ENCODE results near the gene CBX7.
A peak's percentile ranks its signal among the peaks of the same experiment; 100 is the strongest.

Gene CBX7

GRCh38 chr22:39146256-39147101 is 6.0 kb downstream of the CBX7 start:
- Mint-ChIP-seq H3K4me1 (ENCODE audit: low read depth) (peaks cover 27% of the 10 kb centered on the region), H3K36me3 (ENCODE audit: low read depth) (peaks cover 2% of the 10 kb centered on the region), H3K4me3 (peak overlapping the region; percentile 75), H3K27me3 (ENCODE audit: low read depth) (no peaks in the 10 kb centered on the region), H3K9me3 (no peaks in the 10 kb centered on the region), H3K27ac (peak overlapping the region; percentile 83)
- DNase-seq (ENCODE audit: low spot score) = no peak

DNA sequence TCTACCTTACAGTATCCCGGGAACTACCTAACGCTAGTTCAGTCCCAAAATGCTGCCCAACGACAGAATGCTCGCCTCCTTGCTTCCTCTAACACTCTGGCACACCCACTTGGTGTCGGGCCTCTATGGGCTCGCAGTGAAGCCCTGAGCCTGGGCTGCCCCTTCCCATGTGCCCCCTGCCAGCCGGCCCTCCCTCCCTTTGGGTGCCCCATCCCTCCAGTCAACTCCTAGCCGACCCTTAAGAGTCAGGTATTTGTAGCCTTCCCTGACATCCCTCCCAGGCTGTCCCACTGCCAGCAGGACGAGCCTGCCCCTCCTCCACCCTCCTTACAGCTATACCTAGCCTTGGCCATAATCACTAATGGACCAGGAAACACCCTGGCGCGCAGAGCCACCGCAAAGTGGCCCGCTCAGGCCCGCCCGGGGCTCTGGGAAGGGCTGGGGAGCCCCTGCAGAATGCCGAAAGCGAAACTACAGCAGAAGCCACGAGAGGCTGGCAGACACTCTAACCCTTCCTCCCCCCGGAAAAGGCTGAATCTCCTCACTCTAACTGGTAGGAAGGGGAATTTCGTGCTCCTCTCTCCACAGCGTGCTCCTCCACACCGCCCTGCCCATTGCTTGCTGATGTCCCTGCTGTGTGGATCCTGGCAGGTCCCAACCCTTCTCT is 8.2 kb downstream of the CBX7 start:
- peak overlapping the region; percentile 94 for H3K27ac Mint-ChIP-seq
- no peaks in the 10 kb centered on the region for H3K9me3 Mint-ChIP-seq
- peak; percentile 58 for DNase-seq (ENCODE audit: low spot score)
- H3K27me3 Mint-ChIP-seq (ENCODE audit: low read depth) = no peaks in the 10 kb centered on the region
- peaks cover 2% of the 10 kb centered on the region for H3K36me3 Mint-ChIP-seq (ENCODE audit: low read depth)
- peak overlapping the region; percentile 92 for H3K4me3 Mint-ChIP-seq
- H3K4me1 Mint-ChIP-seq (ENCODE audit: low read depth) = peaks cover 20% of the 10 kb centered on the region

DNA sequence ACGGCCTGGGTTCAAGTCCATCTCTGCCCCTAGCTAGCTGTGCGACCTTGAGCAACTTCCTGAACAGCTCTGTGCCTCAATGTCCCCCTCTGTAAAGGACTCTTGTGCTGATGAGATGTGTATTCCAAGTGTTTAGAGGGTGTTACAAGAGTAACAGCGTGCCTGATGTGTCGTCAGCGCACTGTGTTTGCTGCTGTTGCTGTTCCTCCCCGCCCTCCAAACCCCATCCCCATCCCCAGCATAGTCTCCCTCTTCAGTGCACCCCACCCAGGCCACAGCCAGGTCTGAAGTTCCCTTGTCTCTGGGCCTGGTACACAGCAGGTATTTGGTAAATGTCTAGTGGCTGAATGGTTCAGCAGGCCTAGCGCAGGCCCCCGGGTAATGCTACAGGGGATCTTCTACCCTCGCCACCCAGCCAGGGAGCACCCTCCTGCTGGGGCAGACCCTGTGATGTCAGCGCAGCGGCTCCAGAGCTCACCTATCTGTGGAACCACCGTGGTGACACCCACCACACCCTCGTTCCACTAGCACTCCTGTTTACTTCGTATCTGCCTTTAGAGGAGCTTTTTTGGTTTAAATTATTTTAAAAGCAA is 10.3 kb downstream of the CBX7 start:
- Mint-ChIP-seq H3K4me3 (no peak overlapping the region), H3K27ac (no peak overlapping the region), H3K9me3 (no peaks in the 10 kb centered on the region), H3K36me3 (ENCODE audit: low read depth) (peaks cover 2% of the 10 kb centered on the region), H3K27me3 (ENCODE audit: low read depth) (no peaks in the 10 kb centered on the region), H3K4me1 (ENCODE audit: low read depth) (peaks cover 20% of the 10 kb centered on the region)
- no peak for DNase-seq (ENCODE audit: low spot score)

- Mint-ChIP-seq H3K36me3 (ENCODE audit: low read depth) (no peaks in the 10 kb centered on the region), H3K4me3 (no peak overlapping the region)
Observed at GRCh38 chr22:39139933-39140332, 12.5 kb downstream of the CBX7 start.

DNA sequence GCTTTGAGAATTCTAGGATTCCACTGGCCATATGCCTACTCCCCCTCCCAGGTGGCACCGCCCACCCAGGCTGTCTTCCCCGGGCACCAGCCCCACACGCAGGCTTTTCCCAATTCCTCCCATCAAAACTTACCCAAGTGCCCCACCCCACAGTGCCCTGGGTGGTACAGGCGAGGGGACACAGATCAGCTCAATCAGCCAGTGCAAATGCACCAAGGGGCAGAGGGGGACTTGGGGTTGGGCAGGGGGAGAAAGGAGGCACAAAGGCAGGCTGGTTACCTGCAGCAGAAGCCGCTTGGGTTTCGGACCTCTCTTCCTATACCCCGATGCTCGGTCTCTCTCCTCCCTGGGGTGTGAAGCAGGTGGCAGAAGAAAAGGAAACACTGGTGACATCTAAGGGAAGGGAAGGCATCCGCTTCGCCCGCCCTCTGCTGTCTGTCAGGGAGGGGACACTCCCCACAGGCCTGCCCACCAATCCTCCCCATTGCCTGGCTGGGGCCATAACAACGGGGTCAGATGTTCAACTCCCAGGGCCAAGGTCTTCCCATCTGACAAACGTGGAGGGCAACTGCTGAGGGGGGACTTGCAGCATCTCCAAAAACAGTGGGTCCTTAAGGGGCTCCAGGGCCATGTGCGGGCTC is 14.0 kb downstream of the CBX7 start:
- H3K27ac Mint-ChIP-seq = no peak overlapping the region
- no peaks in the 10 kb centered on the region for H3K9me3 Mint-ChIP-seq
- no peaks in the 10 kb centered on the region for H3K36me3 Mint-ChIP-seq (ENCODE audit: low read depth)
- H3K4me1 Mint-ChIP-seq (ENCODE audit: low read depth) = peaks cover 1% of the 10 kb centered on the region
- no peak for DNase-seq (ENCODE audit: low spot score)
- no peak overlapping the region for H3K4me3 Mint-ChIP-seq
- no peaks in the 10 kb centered on the region for H3K27me3 Mint-ChIP-seq (ENCODE audit: low read depth)

More at GRCh38 chr22:39139933-39140332, 12.5 kb downstream of the CBX7 start:
- peaks cover 11% of the 10 kb centered on the region for H3K4me1 Mint-ChIP-seq (ENCODE audit: low read depth)
- H3K27me3 Mint-ChIP-seq (ENCODE audit: low read depth) = no peaks in the 10 kb centered on the region
- no peak for DNase-seq (ENCODE audit: low spot score)
- H3K27ac Mint-ChIP-seq = no peak overlapping the region
- H3K9me3 Mint-ChIP-seq = no peaks in the 10 kb centered on the region

- no peak for DNase-seq (ENCODE audit: low spot score)
- H3K27ac Mint-ChIP-seq = no peak overlapping the region
- no peaks in the 10 kb centered on the region for H3K27me3 Mint-ChIP-seq (ENCODE audit: low read depth)
- H3K4me3 Mint-ChIP-seq = no peak overlapping the region
- H3K9me3 Mint-ChIP-seq = no peaks in the 10 kb centered on the region
- H3K4me1 Mint-ChIP-seq (ENCODE audit: low read depth) = no peaks in the 10 kb centered on the region
- H3K36me3 Mint-ChIP-seq (ENCODE audit: low read depth) = no peaks in the 10 kb centered on the region
Observed at GRCh38 chr22:39136317-39136716, 16.2 kb downstream of the CBX7 start.

DNA sequence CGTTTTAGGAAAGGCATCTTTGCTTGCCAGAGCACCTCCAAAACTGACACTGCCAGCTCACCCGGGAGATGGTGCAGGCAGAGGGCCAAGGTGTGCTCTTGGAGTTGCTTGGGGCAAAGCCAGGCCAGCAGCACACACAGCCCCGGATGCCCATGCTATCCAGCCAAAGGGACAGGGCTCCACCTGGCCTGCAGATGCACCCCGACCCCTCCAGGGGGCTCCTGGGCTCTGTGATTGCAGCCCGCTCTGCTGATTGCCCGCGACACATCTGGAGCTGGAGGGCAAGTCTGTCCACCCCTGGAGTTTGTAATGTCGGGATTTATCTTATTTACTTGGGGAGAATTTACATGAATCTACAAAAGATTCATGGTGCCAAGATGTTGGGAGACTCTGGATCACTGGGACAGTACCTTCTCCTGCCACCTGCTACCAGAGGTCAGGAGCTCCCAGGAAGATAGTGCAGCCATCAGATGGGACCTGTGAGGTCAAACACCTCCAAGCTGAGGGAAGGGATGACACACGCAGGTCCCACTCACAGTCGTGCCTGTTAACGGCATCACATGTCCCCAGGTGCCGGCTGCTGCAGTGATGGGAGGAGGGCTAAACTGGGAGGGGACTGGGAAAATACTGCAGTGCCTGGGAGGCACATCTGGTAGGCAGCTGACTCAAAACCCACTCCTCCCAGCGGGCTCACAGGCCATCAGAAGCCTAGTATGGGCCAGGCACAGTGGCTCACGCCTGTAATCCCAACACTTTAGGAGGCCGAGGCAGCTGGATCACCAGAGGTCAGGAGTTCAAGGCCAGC is 17.2 kb downstream of the CBX7 start:
- Mint-ChIP-seq H3K36me3 (ENCODE audit: low read depth) (no peaks in the 10 kb centered on the region), H3K4me3 (no peak overlapping the region), H3K4me1 (ENCODE audit: low read depth) (no peaks in the 10 kb centered on the region), H3K9me3 (no peaks in the 10 kb centered on the region), H3K27ac (no peak overlapping the region), H3K27me3 (ENCODE audit: low read depth) (no peaks in the 10 kb centered on the region)
- no peak for DNase-seq (ENCODE audit: low spot score)

DNA sequence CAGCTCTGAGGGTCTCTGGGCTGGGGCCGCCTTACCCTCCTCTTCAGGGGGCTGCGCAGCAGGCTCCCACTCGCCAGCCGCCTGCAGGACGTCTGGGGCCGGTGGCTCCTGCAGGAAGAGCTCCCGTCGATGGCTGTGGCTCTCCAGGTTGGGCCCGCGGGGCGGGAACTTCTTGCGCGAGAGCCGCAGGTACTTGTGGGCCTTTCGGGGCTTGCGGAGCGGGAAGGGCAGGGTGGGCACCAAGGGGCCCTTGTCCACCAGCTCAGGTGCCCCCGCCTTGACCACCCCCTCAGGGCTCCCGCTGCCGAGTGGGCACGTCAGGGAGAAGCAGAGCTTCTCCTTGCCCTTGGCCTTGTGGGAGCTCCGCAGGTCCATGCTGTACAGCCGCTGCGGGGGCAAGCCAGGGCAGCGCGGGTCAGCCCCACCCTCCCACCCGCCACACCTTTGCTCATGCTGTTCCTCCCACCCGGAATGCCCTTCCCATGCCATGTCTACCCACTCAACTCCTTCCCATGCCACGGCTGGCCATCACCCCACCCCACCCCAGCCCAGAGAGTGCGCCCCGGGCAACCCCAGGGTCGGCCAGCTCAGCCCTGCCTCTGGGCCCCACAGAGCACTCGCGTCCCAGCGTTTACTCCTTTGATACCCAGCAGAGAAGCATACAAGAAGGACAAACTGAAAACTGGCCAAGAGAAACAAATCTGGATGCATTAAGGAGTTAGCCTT is 18.0 kb downstream of the CBX7 start:
- no peak overlapping the region for H3K4me3 Mint-ChIP-seq
- no peaks in the 10 kb centered on the region for H3K9me3 Mint-ChIP-seq
- no peaks in the 10 kb centered on the region for H3K36me3 Mint-ChIP-seq (ENCODE audit: low read depth)
- H3K27ac Mint-ChIP-seq = no peak overlapping the region
- H3K4me1 Mint-ChIP-seq (ENCODE audit: low read depth) = no peaks in the 10 kb centered on the region
- DNase-seq (ENCODE audit: low spot score) = no peak
- no peaks in the 10 kb centered on the region for H3K27me3 Mint-ChIP-seq (ENCODE audit: low read depth)

- no peaks in the 10 kb centered on the region for H3K4me1 Mint-ChIP-seq (ENCODE audit: low read depth)
Observed at GRCh38 chr22:39133871-39134270, 18.6 kb downstream of the CBX7 start.

GRCh38 chr22:39132871-39133524 is 19.5 kb downstream of the CBX7 start:
- no peak for DNase-seq (ENCODE audit: low spot score)
- Mint-ChIP-seq H3K27ac (no peak overlapping the region), H3K36me3 (ENCODE audit: low read depth) (no peaks in the 10 kb centered on the region), H3K4me1 (ENCODE audit: low read depth) (no peaks in the 10 kb centered on the region), H3K4me3 (no peak overlapping the region), H3K27me3 (ENCODE audit: low read depth) (no peaks in the 10 kb centered on the region), H3K9me3 (no peaks in the 10 kb centered on the region)

More at GRCh38 chr22:39133871-39134270, 18.6 kb downstream of the CBX7 start:
- Mint-ChIP-seq H3K27ac (no peak overlapping the region), H3K27me3 (ENCODE audit: low read depth) (no peaks in the 10 kb centered on the region), H3K36me3 (ENCODE audit: low read depth) (no peaks in the 10 kb centered on the region), H3K9me3 (no peaks in the 10 kb centered on the region), H3K4me3 (no peak overlapping the region)
- DNase-seq (ENCODE audit: low spot score) = no peak

- no peaks in the 10 kb centered on the region for H3K36me3 Mint-ChIP-seq (ENCODE audit: low read depth)
- no peak overlapping the region for H3K27ac Mint-ChIP-seq
- DNase-seq (ENCODE audit: low spot score) = no peak
- no peaks in the 10 kb centered on the region for H3K4me1 Mint-ChIP-seq (ENCODE audit: low read depth)
- no peaks in the 10 kb centered on the region for H3K9me3 Mint-ChIP-seq
- no peak overlapping the region for H3K4me3 Mint-ChIP-seq
- H3K27me3 Mint-ChIP-seq (ENCODE audit: low read depth) = no peaks in the 10 kb centered on the region
Observed at GRCh38 chr22:39132281-39132680, 20.2 kb downstream of the CBX7 start.

DNA sequence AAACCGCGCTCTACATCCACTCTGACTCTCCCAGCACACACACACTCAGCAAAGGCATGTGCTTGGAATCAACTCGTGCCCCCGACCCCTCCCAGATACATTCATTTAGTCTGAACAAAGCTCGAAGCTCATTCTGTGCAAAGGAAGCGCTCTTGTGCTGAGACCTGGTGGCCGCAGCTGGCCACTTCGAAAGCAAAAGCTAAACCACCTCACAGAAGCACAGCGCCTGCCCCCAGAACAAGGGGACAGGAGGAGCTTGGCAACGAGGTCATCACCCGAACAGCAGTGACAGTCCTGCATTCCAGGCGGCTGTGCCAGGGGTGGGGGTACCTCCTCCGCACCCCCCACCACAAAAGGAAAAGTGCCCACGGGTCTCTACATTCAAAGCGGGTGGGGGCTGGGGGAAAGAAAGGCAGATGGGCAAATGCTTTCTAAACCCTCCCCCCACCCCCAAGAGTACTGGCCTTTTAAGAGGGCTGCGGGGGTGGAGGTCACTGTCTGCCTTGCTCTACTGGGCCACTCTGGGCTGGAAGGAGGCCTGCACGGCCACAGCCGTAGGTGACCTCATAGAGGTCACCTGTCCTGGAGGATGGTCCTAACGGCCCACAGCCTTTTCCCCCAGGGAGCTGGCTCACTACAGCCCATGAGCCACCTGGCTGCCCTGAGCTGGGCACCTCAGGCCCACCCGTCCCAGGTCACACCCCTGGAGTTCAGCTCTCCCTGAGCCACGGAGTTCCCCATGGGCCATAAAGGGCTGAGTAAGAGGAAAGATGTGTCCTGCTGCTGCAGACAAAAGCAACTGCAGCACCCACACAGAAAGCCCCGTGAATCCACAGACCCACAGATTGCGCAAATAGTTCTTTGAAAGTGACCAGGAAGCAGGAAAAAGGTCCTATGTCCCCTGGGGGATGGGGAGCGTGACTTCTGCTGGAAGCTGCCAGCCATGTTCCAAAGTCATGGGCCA is 21.3 kb downstream of the CBX7 start:
- no peak for DNase-seq (ENCODE audit: low spot score)
- H3K4me1 Mint-ChIP-seq (ENCODE audit: low read depth) = no peaks in the 10 kb centered on the region
- H3K27me3 Mint-ChIP-seq (ENCODE audit: low read depth) = no peaks in the 10 kb centered on the region
- H3K9me3 Mint-ChIP-seq = no peaks in the 10 kb centered on the region
- H3K36me3 Mint-ChIP-seq (ENCODE audit: low read depth) = no peaks in the 10 kb centered on the region
- H3K4me3 Mint-ChIP-seq = no peak overlapping the region
- H3K27ac Mint-ChIP-seq = no peak overlapping the region

Data from T-helper 2 cell treated with Interferon-gamma antibody and Interleukin-4, amounts not matched to agents 5 μg/mL and 100 μg/mL, for 36 hours (primary cell).